Glutamatergic neuron (in vitro differentiated cells): ENCODE results near the gene TMEM51. TPM values are rescaled to one million over a fixed set of nuclear protein-coding genes. Genes with fewer than 3 reads are reported as not detected.

Source experiments
- DNase-seq: peaks from one replicate; pipeline ENCODE4 v3.0.0; 2022
- H3K27ac Mint-ChIP-seq: one replicate; pipeline ENCODE4 v1.8.0; 2020; ENCODE audit warnings: mild to moderate bottlenecking, mixed read lengths, inconsistent platforms; ENCODE audit not compliant: unreplicated experiment
- H3K27me3 Mint-ChIP-seq: one replicate; pipeline ENCODE4 v1.8.0; 2020; ENCODE audit warnings: mild to moderate bottlenecking, moderate library complexity, mixed read lengths, inconsistent platforms; ENCODE audit not compliant: unreplicated experiment
- H3K36me3 Mint-ChIP-seq: one replicate; pipeline ENCODE4 v1.8.0; 2020; ENCODE audit warnings: mild to moderate bottlenecking, mixed read lengths, inconsistent platforms; ENCODE audit not compliant: unreplicated experiment
- H3K4me1 Mint-ChIP-seq: one replicate; pipeline ENCODE4 v1.8.0; 2020; ENCODE audit warnings: mild to moderate bottlenecking, low read depth, mixed read lengths, inconsistent platforms; ENCODE audit not compliant: unreplicated experiment
- H3K4me3 Mint-ChIP-seq: one replicate; pipeline ENCODE4 v1.8.0; 2020; ENCODE audit warnings: mild to moderate bottlenecking, mixed read lengths, inconsistent platforms; ENCODE audit not compliant: unreplicated experiment
- H3K9me3 Mint-ChIP-seq: one replicate; pipeline ENCODE4 v1.8.0; 2020; ENCODE audit warnings: mild to moderate bottlenecking, moderate library complexity, mixed read lengths, inconsistent platforms; ENCODE audit not compliant: unreplicated experiment
- total RNA-seq: library from RNA; stranded (reverse); fragmentation: NEBNext Ultra II Directional; extraction: Animal tissue kit (Norgen Biotek cat#: 25700); gene quantifications from one replicate; pipeline ENCODE4 v1.2.1, GENCODE V29; 2021; ENCODE audit not compliant: unreplicated experiment
- TF ChIP-seq, protein P1 (sequence below): fragments of 200-600 bp; sonication (generic); IDR thresholded peaks from one replicate; pipeline ENCODE4 v1.5.0; 2021; ENCODE audit not compliant: partially characterized antibody, unreplicated experiment

Gene TMEM51
- total RNA-seq, 1 donor from 2014 or later, result 3.2 TPM

DNA sequence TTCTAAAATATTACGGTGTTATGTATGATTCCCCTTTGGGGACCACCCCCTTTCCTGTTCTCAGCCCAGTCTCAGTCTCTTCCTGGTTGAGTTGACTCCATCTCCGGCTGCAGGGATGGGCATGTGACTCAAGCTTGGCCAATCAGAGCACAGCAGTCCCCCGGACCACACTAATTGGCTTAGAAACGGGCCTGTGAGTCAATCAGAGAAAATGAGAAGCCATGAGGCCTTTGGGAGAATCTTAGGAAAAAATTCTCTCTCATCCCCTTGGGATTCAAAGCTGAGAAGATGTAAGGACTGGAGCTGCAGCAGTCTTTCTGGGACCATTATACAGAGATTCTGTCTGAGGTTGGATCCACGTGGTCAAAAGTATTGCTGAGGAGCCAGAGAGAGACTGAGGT lies 82.8 kb downstream of the TMEM51 start:
- Mint-ChIP-seq H3K36me3 (no peaks in the 10 kb centered on the region), H3K9me3 (peaks cover 2% of the 10 kb centered on the region), H3K27ac (no peak overlapping the region), H3K4me3 (no peak overlapping the region), H3K4me1 (no peaks in the 10 kb centered on the region), H3K27me3 (no peaks in the 10 kb centered on the region)
- DNase-seq, result no peak
- TF ChIP-seq, protein P1, sequence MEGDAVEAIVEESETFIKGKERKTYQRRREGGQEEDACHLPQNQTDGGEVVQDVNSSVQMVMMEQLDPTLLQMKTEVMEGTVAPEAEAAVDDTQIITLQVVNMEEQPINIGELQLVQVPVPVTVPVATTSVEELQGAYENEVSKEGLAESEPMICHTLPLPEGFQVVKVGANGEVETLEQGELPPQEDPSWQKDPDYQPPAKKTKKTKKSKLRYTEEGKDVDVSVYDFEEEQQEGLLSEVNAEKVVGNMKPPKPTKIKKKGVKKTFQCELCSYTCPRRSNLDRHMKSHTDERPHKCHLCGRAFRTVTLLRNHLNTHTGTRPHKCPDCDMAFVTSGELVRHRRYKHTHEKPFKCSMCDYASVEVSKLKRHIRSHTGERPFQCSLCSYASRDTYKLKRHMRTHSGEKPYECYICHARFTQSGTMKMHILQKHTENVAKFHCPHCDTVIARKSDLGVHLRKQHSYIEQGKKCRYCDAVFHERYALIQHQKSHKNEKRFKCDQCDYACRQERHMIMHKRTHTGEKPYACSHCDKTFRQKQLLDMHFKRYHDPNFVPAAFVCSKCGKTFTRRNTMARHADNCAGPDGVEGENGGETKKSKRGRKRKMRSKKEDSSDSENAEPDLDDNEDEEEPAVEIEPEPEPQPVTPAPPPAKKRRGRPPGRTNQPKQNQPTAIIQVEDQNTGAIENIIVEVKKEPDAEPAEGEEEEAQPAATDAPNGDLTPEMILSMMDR, result no peak

DNA sequence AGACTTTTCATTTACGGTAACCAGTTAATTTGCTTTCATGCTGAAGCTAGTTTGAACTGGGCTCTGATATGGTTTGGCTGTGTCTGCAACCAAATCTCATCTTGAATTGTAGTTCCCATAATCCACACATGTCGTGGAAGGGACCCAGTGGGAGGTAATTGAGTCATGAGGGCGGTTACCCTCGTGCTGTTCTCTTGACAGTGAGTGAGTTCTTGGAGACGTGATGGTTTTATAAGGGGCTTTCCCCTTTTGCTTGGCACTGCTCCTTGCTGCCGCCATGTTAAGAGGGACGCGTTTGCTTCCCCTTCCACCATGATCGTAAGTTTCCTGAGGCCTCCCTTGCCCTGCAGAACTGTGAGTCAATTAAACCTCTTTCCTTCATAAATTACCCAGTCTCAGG lies 83.2 kb downstream of the TMEM51 start:
- H3K27me3 Mint-ChIP-seq, result no peaks in the 10 kb centered on the region
- H3K4me3 Mint-ChIP-seq, result no peak overlapping the region
- TF ChIP-seq, protein P1, result no peak
- no peaks in the 10 kb centered on the region for H3K4me1 Mint-ChIP-seq
- no peaks in the 10 kb centered on the region for H3K9me3 Mint-ChIP-seq
- DNase-seq, result no peak
- no peak overlapping the region for H3K27ac Mint-ChIP-seq
- no peaks in the 10 kb centered on the region for H3K36me3 Mint-ChIP-seq

DNA sequence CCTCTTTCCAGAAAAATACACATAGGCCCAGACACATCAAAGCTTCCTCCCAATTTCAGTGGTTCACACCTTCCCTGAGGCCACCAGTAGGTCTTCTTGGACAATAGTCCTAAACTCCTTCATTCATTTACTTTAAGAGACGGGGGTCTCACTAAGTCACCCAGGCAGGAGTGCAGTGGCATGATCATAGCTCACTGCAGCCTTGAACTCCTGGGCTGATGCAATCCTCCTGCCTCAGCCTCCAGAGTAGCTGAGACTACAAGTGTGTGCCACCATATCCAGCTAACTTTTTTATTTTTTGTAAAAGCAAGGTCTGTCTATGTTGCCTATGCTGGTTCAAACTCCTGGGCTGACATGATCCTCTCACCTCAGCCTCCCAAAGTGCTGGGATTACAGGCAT lies 85.2 kb downstream of the TMEM51 start:
- Mint-ChIP-seq H3K4me3 (no peak overlapping the region), H3K4me1 (no peaks in the 10 kb centered on the region), H3K27ac (no peak overlapping the region), H3K27me3 (no peaks in the 10 kb centered on the region), H3K36me3 (no peaks in the 10 kb centered on the region), H3K9me3 (no peaks in the 10 kb centered on the region)
- DNase-seq, result no peak
- TF ChIP-seq, protein P1, result no peak

DNA sequence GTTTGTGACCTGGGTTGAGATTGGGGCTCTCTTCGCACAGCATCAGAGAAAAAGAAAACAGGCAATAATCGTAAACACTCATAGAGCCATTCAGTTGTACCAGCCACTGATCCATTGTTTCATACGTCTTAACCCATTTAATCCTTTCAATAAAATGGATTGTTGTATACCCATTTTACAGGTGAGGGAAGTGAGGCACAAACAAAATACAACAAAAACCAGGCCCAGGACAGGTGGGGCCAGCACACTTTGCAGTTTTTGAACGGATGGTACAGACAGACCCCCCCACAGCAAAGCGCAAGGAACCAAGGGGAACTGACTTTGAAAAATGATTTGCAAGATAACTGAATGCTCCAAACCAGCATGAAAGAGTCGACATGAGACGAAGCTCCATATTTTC lies 89.2 kb downstream of the TMEM51 start:
- Mint-ChIP-seq H3K4me1 (peaks cover 4% of the 10 kb centered on the region), H3K4me3 (no peak overlapping the region)
- TF ChIP-seq, protein P1, result no peak

DNA sequence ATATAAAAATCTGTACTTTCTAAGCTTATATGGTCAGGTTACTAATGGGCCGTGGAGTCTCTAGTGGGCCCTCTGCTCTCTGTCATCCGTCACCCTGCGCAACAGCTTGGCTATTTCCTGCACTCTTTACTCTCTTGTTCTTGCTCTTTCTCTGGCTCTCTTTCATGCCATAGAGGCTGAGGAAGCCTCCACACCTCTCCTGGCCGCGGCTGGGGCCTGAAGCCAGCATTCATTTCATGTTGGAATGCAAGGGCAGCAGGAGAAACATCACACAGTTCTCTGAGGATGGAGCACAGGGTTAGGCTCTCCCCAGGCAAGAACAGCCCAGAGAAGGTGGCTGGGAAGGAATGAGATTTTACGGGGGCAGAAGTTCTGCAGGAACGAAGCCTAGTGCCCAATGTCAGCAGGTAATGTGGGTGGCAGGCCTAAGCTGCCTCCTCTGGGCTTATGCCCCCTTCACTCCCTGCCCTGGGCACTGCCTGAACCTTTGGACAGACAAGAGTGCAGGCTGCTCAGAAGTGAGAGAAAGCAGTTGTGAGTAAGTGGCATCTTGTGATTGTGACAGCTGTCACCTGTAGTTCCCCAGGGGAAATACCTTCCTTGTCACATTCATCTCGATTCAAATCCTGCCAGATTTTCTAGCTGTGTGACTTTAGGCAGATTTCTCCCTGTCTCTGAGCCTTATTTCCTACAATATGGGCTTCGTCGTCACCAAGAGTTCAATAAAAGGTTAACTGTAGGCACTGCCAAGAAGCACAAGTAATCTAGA lies 89.9 kb downstream of the TMEM51 start:
- H3K9me3 Mint-ChIP-seq, result peaks cover 5% of the 10 kb centered on the region
- TF ChIP-seq, protein P1, result no peak
- no peak overlapping the region for H3K27ac Mint-ChIP-seq
- no peak for DNase-seq
- H3K36me3 Mint-ChIP-seq, result no peaks in the 10 kb centered on the region
- peaks cover 11% of the 10 kb centered on the region for H3K27me3 Mint-ChIP-seq
- H3K4me3 Mint-ChIP-seq, result no peak overlapping the region
- H3K4me1 Mint-ChIP-seq, result peaks cover 4% of the 10 kb centered on the region

More for the DNA sequence above, 89.2 kb downstream of the TMEM51 start:
- no peak overlapping the region for H3K27ac Mint-ChIP-seq
- peaks cover 4% of the 10 kb centered on the region for H3K9me3 Mint-ChIP-seq
- peaks cover 9% of the 10 kb centered on the region for H3K27me3 Mint-ChIP-seq
- no peak for DNase-seq
- H3K36me3 Mint-ChIP-seq, result no peaks in the 10 kb centered on the region
